Astrocyte (in vitro differentiated cells and primary cell): ENCODE results near the gene MBD3L4. TPM values are rescaled to one million over a fixed set of nuclear protein-coding genes. Genes with fewer than 3 reads are reported as not detected.

Experiments
- DNase-seq: peaks from one replicate; pipeline ENCODE4 v3.0.0-alpha.2; 2010; ENCODE audit warnings: low read depth
- FAIRE-seq: peaks from 2 replicates; lab custom pipeline; 2011; peaks lifted over from hg19 to GRCh38; lab: Jason Lieb, UNC
- H2AFZ ChIP-seq: 2 replicates; pipeline ENCODE4 v1.6.0; 2012; ENCODE audit warnings: low read depth, low read length, inconsistent platforms
- H3K27ac ChIP-seq: 2 replicates; pipeline ENCODE4 v1.5.1; 2011; ENCODE audit warnings: low read depth, low read length, inconsistent platforms
- H3K27me3 ChIP-seq: 2 replicates; pipeline ENCODE4 v1.6.0; 2011; ENCODE audit warnings: low read length, inconsistent platforms; ENCODE audit not compliant: insufficient read depth
- H3K36me3 ChIP-seq: 2 replicates; pipeline ENCODE4 v1.5.1; 2011; ENCODE audit warnings: low read length, inconsistent platforms; ENCODE audit not compliant: insufficient read depth
- H3K4me1 ChIP-seq: 2 replicates; pipeline ENCODE4 v1.5.1; 2011; ENCODE audit warnings: low read length, inconsistent platforms; ENCODE audit not compliant: insufficient read depth
- H3K4me2 ChIP-seq: 2 replicates; pipeline ENCODE4 v1.6.0; 2012; ENCODE audit warnings: low read length, inconsistent platforms
- H3K4me3 ChIP-seq: 2 replicates; pipeline ENCODE4 v1.5.1; 2011; ENCODE audit warnings: low read depth, mild to moderate bottlenecking, low read length, inconsistent platforms; ENCODE audit not compliant: insufficient read depth
- H3K79me2 ChIP-seq: 2 replicates; pipeline ENCODE4 v1.6.0; 2012; ENCODE audit warnings: mild to moderate bottlenecking, low read length, inconsistent platforms; ENCODE audit not compliant: insufficient read depth
- H3K9ac ChIP-seq: 2 replicates; pipeline ENCODE4 v1.6.0; 2012; ENCODE audit warnings: mild to moderate bottlenecking, low read length, inconsistent platforms
- H3K9me3 ChIP-seq: 2 replicates; pipeline ENCODE4 v1.5.1; 2012; ENCODE audit warnings: low read depth, mild to moderate bottlenecking, low read length, inconsistent platforms; ENCODE audit not compliant: insufficient read depth
- H4K20me1 ChIP-seq: 2 replicates; pipeline ENCODE4 v1.6.0; 2012; ENCODE audit warnings: low read length, inconsistent platforms; ENCODE audit not compliant: insufficient read depth
- H3K27ac Mint-ChIP-seq: one replicate; pipeline ENCODE4 v1.8.0; 2021; ENCODE audit warnings: mild to moderate bottlenecking, mixed read lengths; ENCODE audit not compliant: unreplicated experiment
- H3K27me3 Mint-ChIP-seq: one replicate; pipeline ENCODE4 v1.8.0; 2021; ENCODE audit warnings: low read depth, mixed read lengths; ENCODE audit not compliant: unreplicated experiment
- H3K36me3 Mint-ChIP-seq: one replicate; pipeline ENCODE4 v1.8.0; 2021; ENCODE audit warnings: low read depth, mixed read lengths; ENCODE audit not compliant: unreplicated experiment
- H3K4me1 Mint-ChIP-seq: one replicate; pipeline ENCODE4 v1.8.0; 2021; ENCODE audit warnings: low read depth, mixed read lengths; ENCODE audit not compliant: unreplicated experiment
- H3K4me3 Mint-ChIP-seq: one replicate; pipeline ENCODE4 v1.8.0; 2021; ENCODE audit warnings: mild to moderate bottlenecking, moderate library complexity, mixed read lengths; ENCODE audit not compliant: unreplicated experiment
- H3K9me3 Mint-ChIP-seq: one replicate; pipeline ENCODE4 v1.8.0; 2021; ENCODE audit warnings: mild to moderate bottlenecking, mixed read lengths; ENCODE audit not compliant: unreplicated experiment
- EZH2 ChIP-seq: IDR thresholded peaks from 2 replicates; pipeline ENCODE4 v1.6.1; 2012; ENCODE audit warnings: mild to moderate bottlenecking, low read length, inconsistent platforms; ENCODE audit not compliant: insufficient read depth
- total RNA-seq: library from RNA; stranded (reverse); gene quantifications from 2 replicates; pipeline ENCODE4 v1.2.1, GENCODE V29; 2021
- TF ChIP-seq, protein P1 (sequence below): IDR thresholded peaks from 2 replicates; pipeline ENCODE4 v1.5.1; 2011; ENCODE audit warnings: low read depth, mild to moderate bottlenecking, inconsistent platforms, low read length, moderate library complexity; ENCODE audit not compliant: insufficient read depth

The MBD3L4 gene
- total RNA-seq, 1 donor from 2014 or later: not detected

DNA sequence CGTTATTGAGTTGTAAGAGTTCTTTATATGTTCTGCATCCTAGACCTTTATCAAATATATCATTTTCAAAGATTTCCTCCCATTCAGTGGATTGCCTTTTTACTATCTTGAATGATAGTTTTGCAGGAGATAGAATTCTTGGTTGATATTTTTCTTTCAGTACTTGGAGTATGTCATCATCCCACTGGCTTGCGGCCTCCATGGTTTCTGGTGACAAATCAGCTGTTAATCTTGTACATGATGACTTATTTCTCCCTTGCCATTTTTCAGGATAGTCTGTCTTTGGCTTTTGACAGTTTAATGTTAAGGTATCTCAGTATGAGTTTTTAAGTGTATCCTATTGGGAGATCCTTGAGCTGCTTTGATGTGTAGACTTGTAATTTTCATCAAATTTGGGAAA, 38.0 kb upstream of the MBD3L4 start:
- no peaks in the 10 kb centered on the region for H3K4me1 ChIP-seq
- H3K9ac ChIP-seq: no peak overlapping the region
- peaks cover 70% of the 10 kb centered on the region for H3K36me3 ChIP-seq
- H3K27ac Mint-ChIP-seq: no peak overlapping the region
- H3K27me3 ChIP-seq: no peaks in the 10 kb centered on the region
- H3K79me2 ChIP-seq: no peaks in the 10 kb centered on the region
- no peak for FAIRE-seq
- no peak overlapping the region for H3K4me3 ChIP-seq
- H3K9me3 Mint-ChIP-seq: peaks cover 61% of the 10 kb centered on the region
- no peaks in the 10 kb centered on the region for H4K20me1 ChIP-seq
- H2AFZ ChIP-seq: no peak overlapping the region
- H3K27ac ChIP-seq: no peak overlapping the region
- H3K27me3 Mint-ChIP-seq: no peaks in the 10 kb centered on the region
- H3K4me1 Mint-ChIP-seq: no peaks in the 10 kb centered on the region
- H3K4me2 ChIP-seq: no peak overlapping the region
- peaks cover 85% of the 10 kb centered on the region for H3K36me3 Mint-ChIP-seq
- H3K4me3 Mint-ChIP-seq: no peak overlapping the region
- no peak for DNase-seq
- no peak for TF ChIP-seq EZH2
- TF ChIP-seq, protein P1, sequence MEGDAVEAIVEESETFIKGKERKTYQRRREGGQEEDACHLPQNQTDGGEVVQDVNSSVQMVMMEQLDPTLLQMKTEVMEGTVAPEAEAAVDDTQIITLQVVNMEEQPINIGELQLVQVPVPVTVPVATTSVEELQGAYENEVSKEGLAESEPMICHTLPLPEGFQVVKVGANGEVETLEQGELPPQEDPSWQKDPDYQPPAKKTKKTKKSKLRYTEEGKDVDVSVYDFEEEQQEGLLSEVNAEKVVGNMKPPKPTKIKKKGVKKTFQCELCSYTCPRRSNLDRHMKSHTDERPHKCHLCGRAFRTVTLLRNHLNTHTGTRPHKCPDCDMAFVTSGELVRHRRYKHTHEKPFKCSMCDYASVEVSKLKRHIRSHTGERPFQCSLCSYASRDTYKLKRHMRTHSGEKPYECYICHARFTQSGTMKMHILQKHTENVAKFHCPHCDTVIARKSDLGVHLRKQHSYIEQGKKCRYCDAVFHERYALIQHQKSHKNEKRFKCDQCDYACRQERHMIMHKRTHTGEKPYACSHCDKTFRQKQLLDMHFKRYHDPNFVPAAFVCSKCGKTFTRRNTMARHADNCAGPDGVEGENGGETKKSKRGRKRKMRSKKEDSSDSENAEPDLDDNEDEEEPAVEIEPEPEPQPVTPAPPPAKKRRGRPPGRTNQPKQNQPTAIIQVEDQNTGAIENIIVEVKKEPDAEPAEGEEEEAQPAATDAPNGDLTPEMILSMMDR: no peak
- H3K9me3 ChIP-seq: peaks cover 54% of the 10 kb centered on the region

DNA sequence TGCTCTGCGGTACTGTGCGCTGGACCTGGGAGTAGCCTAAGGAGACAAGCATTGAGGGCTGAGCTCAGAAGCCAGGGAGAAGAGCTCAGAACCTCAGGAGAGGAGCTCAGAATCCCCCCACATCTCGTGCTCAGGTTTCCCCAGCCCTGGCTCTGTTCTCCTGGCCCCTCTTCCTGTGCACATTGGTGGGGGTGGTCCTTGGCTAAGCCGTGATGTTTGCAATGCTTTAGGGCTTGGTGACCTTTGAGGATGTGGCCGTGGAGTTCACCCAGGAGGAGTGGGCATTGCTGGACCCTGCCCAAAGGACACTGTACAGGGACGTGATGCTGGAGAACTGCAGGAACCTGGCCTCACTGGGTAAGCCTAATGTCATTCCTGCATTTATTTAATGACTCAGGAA, 36.2 kb upstream of the MBD3L4 start:
- H3K79me2 ChIP-seq: peaks cover 6% of the 10 kb centered on the region
- DNase-seq: no peak
- H3K9me3 ChIP-seq: peaks cover 37% of the 10 kb centered on the region
- no peak for FAIRE-seq
- no peak overlapping the region for H3K4me2 ChIP-seq
- peaks cover 74% of the 10 kb centered on the region for H3K36me3 Mint-ChIP-seq
- H3K27me3 Mint-ChIP-seq: no peaks in the 10 kb centered on the region
- H3K9ac ChIP-seq: no peak overlapping the region
- no peak overlapping the region for H2AFZ ChIP-seq
- no peaks in the 10 kb centered on the region for H3K4me1 ChIP-seq
- TF ChIP-seq, protein P1: no peak
- no peak for TF ChIP-seq EZH2
- H3K9me3 Mint-ChIP-seq: peaks cover 47% of the 10 kb centered on the region
- H3K4me3 Mint-ChIP-seq: no peak overlapping the region
- H3K27me3 ChIP-seq: no peaks in the 10 kb centered on the region
- H3K36me3 ChIP-seq: peaks cover 62% of the 10 kb centered on the region
- H3K27ac Mint-ChIP-seq: no peak overlapping the region
- H3K4me3 ChIP-seq: no peak overlapping the region
- H4K20me1 ChIP-seq: peaks cover 4% of the 10 kb centered on the region
- no peaks in the 10 kb centered on the region for H3K4me1 Mint-ChIP-seq
- no peak overlapping the region for H3K27ac ChIP-seq

DNA sequence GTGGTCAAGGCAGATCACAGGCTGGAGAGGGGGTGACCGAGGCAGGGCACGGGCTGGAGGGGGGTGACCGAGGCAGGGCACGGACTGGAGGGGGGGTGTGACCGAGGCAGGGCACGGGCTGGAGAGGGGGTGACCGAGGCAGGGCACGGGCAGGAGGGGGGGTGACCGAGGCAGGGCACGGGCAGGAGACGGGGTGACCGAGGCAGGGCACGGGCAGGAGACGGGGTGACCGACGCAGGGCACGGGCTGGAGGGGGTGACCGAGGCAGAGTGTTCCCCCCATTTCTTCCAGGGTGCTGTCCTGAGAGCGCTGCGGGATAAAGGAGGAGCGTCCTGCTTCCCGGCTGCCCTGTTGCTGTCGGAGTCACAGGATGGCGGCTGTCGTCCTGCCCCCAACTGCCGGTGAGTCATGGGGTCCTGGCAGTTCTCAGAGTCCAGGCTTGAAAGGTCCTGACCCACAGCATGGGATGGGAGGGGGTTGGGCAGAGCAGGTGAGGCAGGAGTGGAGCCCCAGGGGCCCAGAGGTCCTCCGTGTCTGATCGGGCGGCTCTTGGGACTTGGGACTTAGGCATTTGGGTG, 34.8 kb upstream of the MBD3L4 start:
- H2AFZ ChIP-seq: no peak overlapping the region
- H3K27ac ChIP-seq: no peak overlapping the region
- no peak overlapping the region for H3K9ac ChIP-seq
- peaks cover 5% of the 10 kb centered on the region for H3K4me1 ChIP-seq
- H3K4me1 Mint-ChIP-seq: no peaks in the 10 kb centered on the region
- H3K27ac Mint-ChIP-seq: no peak overlapping the region
- H3K4me2 ChIP-seq: no peak overlapping the region
- TF ChIP-seq EZH2: no peak
- TF ChIP-seq, protein P1: no peak
- peaks cover 49% of the 10 kb centered on the region for H3K36me3 ChIP-seq
- no peak overlapping the region for H3K4me3 Mint-ChIP-seq
- peaks cover 61% of the 10 kb centered on the region for H3K36me3 Mint-ChIP-seq
- no peak overlapping the region for H3K4me3 ChIP-seq
- H3K27me3 Mint-ChIP-seq: no peaks in the 10 kb centered on the region
- peaks cover 18% of the 10 kb centered on the region for H3K79me2 ChIP-seq
- DNase-seq: no peak
- peaks cover 25% of the 10 kb centered on the region for H3K9me3 ChIP-seq
- no peaks in the 10 kb centered on the region for H3K27me3 ChIP-seq
- peaks cover 4% of the 10 kb centered on the region for H4K20me1 ChIP-seq
- FAIRE-seq: no peak
- H3K9me3 Mint-ChIP-seq: peaks cover 34% of the 10 kb centered on the region
